ENCODE results near the gene ENDOU. TPM values are rescaled to one million over a fixed set of nuclear protein-coding genes. Genes with fewer than 3 reads are reported as not detected.

ENDOU gene
- total RNA-seq, 1 donor from 2014 or later, result not detected

DNA sequence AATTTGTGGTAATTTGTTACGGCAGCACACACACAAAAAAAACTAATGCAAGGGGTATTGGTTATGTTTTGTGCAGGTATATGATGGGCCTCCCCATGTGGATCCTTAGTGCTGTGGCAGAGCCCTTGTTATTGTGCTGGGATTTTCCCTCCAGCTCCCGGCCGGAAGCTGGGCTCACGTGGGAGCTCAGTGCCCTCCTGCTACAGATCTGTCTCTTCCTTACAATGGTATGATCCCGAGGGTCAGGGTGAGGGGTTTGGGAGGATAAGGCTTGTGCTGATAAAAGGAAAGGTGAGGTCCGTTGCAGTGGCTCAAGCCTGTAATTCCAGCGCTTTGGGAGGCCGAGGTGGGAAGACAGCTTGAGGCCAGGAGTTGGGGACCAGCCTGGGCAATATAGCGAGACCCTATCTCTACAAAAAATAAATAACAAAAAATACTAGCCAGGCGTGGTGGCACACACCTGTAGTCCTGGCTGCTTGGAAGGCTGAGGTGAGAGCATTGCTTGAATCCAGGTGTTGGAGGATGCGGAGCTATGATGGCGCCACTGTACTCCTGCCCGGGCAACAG lies 46.9 kb upstream of the ENDOU start:
- Histone ChIP-seq H3K27ac (no peak overlapping the region), H3K27me3 (ENCODE audit: low read depth) (no peaks in the 10 kb centered on the region), H3K36me3 (no peaks in the 10 kb centered on the region), H3K4me1 (peaks cover 65% of the 10 kb centered on the region), H3K9me3 (no peaks in the 10 kb centered on the region), H3K4me3 (peak overlapping the region; percentile 95)
- intact Hi-C loops (cut with DNase I), result no loop called here
- TF ChIP-seq, protein P1, sequence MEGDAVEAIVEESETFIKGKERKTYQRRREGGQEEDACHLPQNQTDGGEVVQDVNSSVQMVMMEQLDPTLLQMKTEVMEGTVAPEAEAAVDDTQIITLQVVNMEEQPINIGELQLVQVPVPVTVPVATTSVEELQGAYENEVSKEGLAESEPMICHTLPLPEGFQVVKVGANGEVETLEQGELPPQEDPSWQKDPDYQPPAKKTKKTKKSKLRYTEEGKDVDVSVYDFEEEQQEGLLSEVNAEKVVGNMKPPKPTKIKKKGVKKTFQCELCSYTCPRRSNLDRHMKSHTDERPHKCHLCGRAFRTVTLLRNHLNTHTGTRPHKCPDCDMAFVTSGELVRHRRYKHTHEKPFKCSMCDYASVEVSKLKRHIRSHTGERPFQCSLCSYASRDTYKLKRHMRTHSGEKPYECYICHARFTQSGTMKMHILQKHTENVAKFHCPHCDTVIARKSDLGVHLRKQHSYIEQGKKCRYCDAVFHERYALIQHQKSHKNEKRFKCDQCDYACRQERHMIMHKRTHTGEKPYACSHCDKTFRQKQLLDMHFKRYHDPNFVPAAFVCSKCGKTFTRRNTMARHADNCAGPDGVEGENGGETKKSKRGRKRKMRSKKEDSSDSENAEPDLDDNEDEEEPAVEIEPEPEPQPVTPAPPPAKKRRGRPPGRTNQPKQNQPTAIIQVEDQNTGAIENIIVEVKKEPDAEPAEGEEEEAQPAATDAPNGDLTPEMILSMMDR (IDR thresholded peaks at IDR 0.05), result no peak
- ATAC-seq (no peak), DNase-seq (no peak)

DNA sequence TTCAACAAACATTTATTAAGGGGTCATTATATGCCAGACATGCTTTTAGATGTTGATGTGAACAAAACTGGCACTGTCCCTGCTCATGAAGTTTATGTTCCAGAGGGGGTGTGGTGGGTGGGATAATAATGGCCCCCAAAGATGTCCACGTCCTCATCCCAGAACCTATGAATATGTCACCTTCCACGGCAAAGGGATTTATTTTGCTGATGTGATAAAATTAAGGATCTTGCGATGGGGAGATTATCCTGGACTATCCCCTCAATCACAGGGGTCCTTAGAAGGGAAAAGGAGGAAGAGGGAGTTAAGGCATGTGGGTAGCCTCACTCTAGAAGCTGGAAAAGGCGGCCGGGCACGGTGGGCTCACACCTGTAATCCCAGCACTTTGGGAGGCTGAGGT lies 46.0 kb upstream of the ENDOU start:
- no peaks in the 10 kb centered on the region for H3K9me3 ChIP-seq
- peaks cover 56% of the 10 kb centered on the region for H3K4me1 ChIP-seq
- intact Hi-C loops (cut with DNase I), result no loop called here
- no peak overlapping the region for H3K4me3 ChIP-seq
- no peaks in the 10 kb centered on the region for H3K36me3 ChIP-seq
- no peaks in the 10 kb centered on the region for H3K27me3 ChIP-seq (ENCODE audit: low read depth)
- TF ChIP-seq, protein P1 (IDR thresholded peaks at IDR 0.05), result no peak
- DNase-seq (peak; percentile 27), ATAC-seq (no peak)
- no peak overlapping the region for H3K27ac ChIP-seq

DNA sequence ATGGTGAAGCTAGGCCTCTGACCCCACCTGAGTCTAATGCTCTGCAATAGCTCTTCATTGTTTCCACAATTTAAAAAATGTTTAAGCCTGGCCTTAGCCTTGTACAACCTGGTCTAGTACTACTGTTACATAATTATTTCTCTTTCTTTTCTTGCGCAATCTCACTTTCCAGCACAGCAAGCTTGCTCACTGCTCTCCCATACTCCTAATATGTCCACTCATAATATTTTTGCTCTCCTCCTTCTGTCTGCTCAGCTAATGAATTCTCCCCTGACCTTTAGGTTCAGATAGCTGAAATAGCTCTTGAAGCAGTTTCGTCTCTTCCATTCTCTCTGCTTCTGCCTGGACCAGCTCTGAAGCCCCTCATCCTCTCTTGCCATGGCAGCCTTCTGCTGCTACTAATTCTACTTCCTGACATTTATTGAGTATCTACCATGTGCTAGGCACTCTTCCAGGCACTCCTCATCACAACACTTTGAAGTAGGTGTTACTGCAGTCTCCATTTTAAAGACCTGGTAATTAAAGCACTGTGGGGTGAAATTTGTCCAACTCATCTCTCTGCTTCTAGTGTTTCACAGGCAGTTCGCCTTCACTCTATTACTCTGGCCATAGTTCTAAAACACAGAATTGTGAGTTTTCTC lies 44.9 kb upstream of the ENDOU start:
- H3K36me3 ChIP-seq, result no peaks in the 10 kb centered on the region
- H3K4me1 ChIP-seq, result peaks cover 45% of the 10 kb centered on the region
- no peak overlapping the region for H3K4me3 ChIP-seq
- peak; percentile 19 for DNase-seq
- TF ChIP-seq, protein P1 (IDR thresholded peaks at IDR 0.05), result no peak
- peak overlapping the region; percentile 34 for H3K27ac ChIP-seq
- no peaks in the 10 kb centered on the region for H3K9me3 ChIP-seq
- intact Hi-C loops (cut with DNase I), result no loop called here
- no peaks in the 10 kb centered on the region for H3K27me3 ChIP-seq (ENCODE audit: low read depth)
- ATAC-seq, result peak; percentile 59 to 73

DNA sequence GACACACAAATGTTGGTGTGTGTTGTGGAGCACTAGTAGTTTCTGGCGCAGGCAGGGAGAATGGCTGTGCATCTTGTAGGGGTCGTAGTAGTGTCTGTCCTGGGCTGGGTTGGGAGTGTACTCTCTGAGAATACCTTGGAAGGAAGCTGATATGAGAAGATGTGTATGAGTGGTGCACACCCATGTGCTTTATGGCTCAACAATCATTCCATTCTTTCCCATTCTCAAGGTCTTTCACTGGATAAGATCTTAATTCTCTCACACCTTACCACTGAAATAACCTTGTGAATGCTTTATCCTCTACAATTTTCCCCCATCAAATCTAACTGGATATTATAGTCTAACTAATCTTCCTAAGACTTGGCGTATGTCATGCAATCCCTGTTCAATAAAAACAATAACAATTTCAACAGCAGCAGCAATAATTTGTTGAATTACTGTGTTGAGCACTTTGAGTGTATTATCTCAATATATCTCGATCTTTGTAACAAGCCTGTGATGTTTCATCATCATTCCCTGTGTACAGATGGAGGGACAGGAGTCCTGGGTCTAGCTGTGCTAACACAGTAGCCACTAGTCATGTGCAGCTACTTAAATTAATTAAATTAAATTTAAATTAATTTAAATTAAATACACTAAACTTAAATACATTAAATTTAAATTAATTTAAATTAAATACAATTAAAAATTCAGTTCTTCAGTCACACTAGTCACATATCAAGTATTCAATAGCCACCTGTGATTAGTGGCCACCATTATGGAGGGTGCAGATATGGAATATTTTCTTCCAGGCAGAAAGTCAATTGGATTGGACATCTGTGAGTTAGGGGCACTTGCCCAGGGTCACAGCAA lies 44.2 kb upstream of the ENDOU start:
- DNase-seq (no peak), ATAC-seq (no peak)
- Histone ChIP-seq H3K27me3 (ENCODE audit: low read depth) (no peaks in the 10 kb centered on the region), H3K9me3 (no peaks in the 10 kb centered on the region), H3K4me3 (no peak overlapping the region), H3K36me3 (no peaks in the 10 kb centered on the region), H3K4me1 (peaks cover 38% of the 10 kb centered on the region), H3K27ac (no peak overlapping the region)
- TF ChIP-seq, protein P1 (IDR thresholded peaks at IDR 0.05), result no peak
- intact Hi-C loops (cut with DNase I), result no loop called here

DNA sequence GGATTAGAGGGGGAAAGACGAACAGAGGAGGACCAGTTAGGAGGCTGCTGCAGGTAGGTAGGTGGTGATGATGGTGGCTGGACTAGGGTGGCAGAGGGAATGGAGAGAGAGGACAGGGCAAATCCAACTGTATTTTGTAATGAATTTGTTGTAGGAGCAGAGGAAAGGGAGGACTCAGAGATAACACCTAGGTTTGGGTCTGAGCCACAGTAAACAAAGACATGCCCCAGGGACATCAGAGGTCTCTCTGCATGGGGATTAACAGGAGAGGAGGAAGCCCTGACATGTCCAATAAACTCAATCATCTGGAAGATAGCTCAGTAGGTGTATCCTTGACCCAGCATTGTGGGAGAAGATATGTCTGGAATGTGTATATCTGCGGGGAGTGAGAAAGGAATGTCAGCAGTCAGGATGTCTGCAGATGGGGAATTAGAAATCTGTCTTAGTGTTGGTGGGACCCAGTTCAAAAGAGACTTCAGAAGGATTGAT lies 43.1 kb upstream of the ENDOU start:
- ATAC-seq, result no peak
- no peak for DNase-seq
- no peaks in the 10 kb centered on the region for H3K36me3 ChIP-seq
- H3K9me3 ChIP-seq, result no peaks in the 10 kb centered on the region
- no peak overlapping the region for H3K4me3 ChIP-seq
- peaks cover 28% of the 10 kb centered on the region for H3K4me1 ChIP-seq
- intact Hi-C loops (cut with DNase I), result no loop called here
- H3K27ac ChIP-seq, result no peak overlapping the region
- H3K27me3 ChIP-seq (ENCODE audit: low read depth), result no peaks in the 10 kb centered on the region
- TF ChIP-seq, protein P1 (IDR thresholded peaks at IDR 0.05), result no peak

Data from lower lobe of right lung (tissue), 2 donors.